NB4 (cell line): ENCODE data around the gene NOX3.

ENCODE experiments used
- POLR2A ChIP-seq: IDR thresholded peaks from 2 replicates; pipeline ENCODE4 v1.6.1; 2011; ENCODE audit warnings: mild to moderate bottlenecking; ENCODE audit not compliant: insufficient read length; ENCODE audit errors: extremely low read depth
- TF ChIP-seq, protein P1 (sequence below): IDR thresholded peaks from one replicate; pipeline ENCODE4 v1.5.1; 2012; ENCODE audit warnings: low read depth, low read length

DNA sequence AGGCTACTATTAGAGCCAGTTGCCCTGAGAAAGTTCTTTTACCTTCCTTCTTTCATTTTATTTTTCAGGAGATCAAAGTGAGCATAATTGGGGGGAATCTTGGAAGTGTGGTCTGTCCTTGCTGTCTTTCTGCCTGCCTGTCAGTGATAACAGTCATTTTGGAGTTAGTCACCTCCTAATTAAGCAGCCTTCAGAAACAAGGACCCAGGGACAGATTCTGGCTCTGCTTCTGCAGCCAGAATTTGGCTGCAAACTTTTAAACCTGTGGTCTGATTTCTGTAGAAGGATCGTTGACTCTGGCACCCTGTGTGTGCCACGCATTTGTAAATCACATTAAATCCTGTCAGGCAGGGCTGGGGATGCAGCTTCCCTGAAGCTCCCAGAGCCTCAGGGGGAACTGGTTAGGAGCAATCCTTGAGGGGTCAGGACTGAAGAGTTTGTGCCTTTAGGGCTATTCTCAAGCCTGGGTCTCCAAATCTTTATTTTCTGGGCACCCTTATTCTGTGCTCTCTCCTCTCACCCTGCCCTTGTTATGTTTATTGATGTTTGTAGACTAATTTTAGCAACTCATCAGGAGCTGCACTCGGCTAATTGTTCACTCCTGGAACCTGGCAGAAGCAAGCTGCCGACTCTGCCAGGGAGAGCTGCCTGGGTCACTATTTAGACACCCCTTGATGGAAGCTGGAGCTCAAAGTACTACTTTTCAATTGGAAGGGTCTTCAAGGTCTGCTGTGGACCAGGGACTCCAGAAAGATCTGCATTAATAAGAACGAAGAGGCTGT is 6.8 kb downstream of the NOX3 start:
- TF ChIP-seq, protein P1, sequence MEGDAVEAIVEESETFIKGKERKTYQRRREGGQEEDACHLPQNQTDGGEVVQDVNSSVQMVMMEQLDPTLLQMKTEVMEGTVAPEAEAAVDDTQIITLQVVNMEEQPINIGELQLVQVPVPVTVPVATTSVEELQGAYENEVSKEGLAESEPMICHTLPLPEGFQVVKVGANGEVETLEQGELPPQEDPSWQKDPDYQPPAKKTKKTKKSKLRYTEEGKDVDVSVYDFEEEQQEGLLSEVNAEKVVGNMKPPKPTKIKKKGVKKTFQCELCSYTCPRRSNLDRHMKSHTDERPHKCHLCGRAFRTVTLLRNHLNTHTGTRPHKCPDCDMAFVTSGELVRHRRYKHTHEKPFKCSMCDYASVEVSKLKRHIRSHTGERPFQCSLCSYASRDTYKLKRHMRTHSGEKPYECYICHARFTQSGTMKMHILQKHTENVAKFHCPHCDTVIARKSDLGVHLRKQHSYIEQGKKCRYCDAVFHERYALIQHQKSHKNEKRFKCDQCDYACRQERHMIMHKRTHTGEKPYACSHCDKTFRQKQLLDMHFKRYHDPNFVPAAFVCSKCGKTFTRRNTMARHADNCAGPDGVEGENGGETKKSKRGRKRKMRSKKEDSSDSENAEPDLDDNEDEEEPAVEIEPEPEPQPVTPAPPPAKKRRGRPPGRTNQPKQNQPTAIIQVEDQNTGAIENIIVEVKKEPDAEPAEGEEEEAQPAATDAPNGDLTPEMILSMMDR: no peak
- no peak for TF ChIP-seq POLR2A
